Vagina (tissue), 2 donors: ENCODE data around the gene H6PD. TPM values are rescaled to one million over a fixed set of nuclear protein-coding genes. Genes with fewer than 3 reads are reported as not detected.

Source experiments
- DNase-seq, 2 donors: peaks; one replicate each; pipeline ENCODE4 v3.0.0-alpha.2; 2017; ENCODE audit errors: extremely low spot score in 2 of 2
- H3K27ac ChIP-seq: fragments of 200-600 bp; sonication (generic); one replicate; pipeline ENCODE4 v1.5.1; 2019
- H3K27me3 ChIP-seq: fragments of 200-600 bp; sonication (generic); one replicate; pipeline ENCODE4 v1.5.1; 2019
- H3K36me3 ChIP-seq, 2 donors: fragments of 200-600 bp; sonication (generic); one replicate each; pipeline ENCODE4 v1.5.1; 2017 to 2019
- H3K4me1 ChIP-seq: fragments of 200-600 bp; sonication (generic); one replicate; pipeline ENCODE4 v1.5.1; 2019
- H3K4me3 ChIP-seq, 2 donors: fragments of 200-600 bp; sonication (generic); 1 replicate in 1 of 2; 2 replicates in 1 of 2; pipeline ENCODE4 v1.5.1; 2016 to 2019
- H3K9me3 ChIP-seq: fragments of 200-600 bp; sonication (generic); one replicate; pipeline ENCODE4 v1.5.1; 2019
- CTCF ChIP-seq, 3 experiments: fragments of 450-650 bp in 2 of 3; fragments of 200-600 bp in 1 of 3; sonication (generic) in 1 of 3; IDR thresholded peaks; one replicate each; pipeline ENCODE4 v1.5.1; 2017 to 2019; ENCODE audit warnings: antibody characterized with exemption in 3 of 3, mild to moderate bottlenecking in 2 of 3, moderate library complexity in 2 of 3
- POLR2A ChIP-seq, 2 donors: fragments of 450-650 bp; IDR thresholded peaks; one replicate each; pipeline ENCODE4 v1.6.1; 2017; ENCODE audit warnings: antibody characterized with exemption in 2 of 2, mild to moderate bottlenecking in 2 of 2, moderate library complexity in 2 of 2
- POLR2AphosphoS5 ChIP-seq, 2 donors: sonication (generic); formaldehyde crosslinking; IDR thresholded peaks; one replicate each; pipeline ENCODE4 v1.9.0; 2017; ENCODE audit warnings: antibody characterized with exemption in 2 of 2, mild to moderate bottlenecking in 2 of 2, low read depth in 1 of 2; ENCODE audit not compliant: insufficient read depth in 1 of 2
- intact Hi-C: fragments of 100-400 bp; cut with DNase I; formaldehyde crosslinking; loops from one replicate; pipeline ENCODE4 v1.15.1; 2023
- total RNA-seq: library from RNA; depleted of rRNA; stranded (reverse); fragments of >200 nt; gene quantifications from one replicate; pipeline ENCODE4 v1.2.3, GENCODE V29; 2016

The H6PD gene
- total RNA-seq, 1 donor from 2014 or later, result 65.1 TPM

DNA sequence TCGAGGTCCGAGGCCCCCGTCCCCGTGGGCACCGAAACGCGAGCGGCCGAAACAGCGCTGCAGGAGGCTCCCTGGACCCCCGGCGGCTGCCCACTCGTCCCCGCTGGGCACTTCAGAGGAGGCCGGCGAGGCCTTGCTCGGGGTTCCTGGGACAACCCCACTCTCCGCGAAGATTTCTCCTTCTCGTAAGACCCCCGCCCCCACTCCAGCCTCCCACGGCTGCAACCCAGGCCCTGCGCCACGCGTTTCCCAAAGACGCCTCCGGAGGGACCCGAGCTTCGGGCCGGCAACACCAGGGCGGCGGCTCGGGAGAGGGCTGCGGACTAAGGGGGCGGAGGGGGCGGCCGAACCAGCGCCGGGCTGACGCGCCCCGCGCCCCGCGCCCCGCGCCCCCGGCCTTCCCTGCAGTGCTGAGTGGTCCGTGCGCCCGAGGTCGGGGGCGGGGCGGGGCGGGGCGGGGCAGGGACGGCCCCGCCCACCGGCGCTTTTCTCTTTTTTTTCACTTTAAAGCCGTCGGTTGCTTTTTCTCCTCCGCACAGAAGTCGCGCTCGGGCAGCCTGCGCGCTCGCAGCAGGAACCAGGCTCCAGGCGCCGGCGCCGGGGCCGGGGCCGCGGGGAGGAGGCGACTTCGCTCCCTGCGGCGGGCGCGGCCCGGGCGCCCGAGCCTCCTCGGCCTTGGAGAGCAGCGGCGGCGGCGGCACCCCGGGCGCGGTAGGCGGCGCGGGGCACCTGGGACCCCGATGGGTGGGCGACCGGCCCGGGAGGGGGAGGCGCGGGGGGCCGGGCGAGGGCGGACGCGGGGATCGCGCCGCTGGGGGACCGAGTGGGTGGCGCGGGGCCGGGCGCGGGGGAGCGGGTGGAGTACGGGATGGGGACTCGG is 58.0 kb downstream of the H6PD start, which contains the start of gene SPSB1:
TSS of gene SPSB1 (plus strand) at position 534 of the 880 bp plus-strand sequence. CDS start 62,998 bp downstream, outside the sequence.
- DNase-seq, result no peak
- H3K4me1 ChIP-seq, result peaks cover 60% of the 10 kb centered on the region

DNA sequence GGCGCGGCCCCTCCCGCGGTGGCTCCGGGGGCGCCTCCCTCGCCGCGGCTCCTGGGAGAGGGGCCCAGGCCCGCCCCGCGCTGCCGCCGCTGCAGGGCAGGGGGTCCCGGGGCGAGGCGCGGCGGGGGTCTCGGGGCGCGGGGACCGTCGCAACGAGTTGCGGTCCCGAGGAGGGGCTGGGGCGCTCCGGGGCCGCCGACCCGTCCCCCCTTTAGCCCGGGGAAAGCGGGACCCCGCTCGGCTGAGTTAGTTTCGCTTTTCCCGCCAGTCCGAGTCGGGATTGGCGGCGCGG is 58.6 kb downstream of the H6PD start:
- DNase-seq, result no peak
- peaks cover 5% of the 10 kb centered on the region for H3K9me3 ChIP-seq
- peak overlapping the region; percentile 94 to 98 for H3K4me3 ChIP-seq
- no peaks in the 10 kb centered on the region for H3K27me3 ChIP-seq
- H3K27ac ChIP-seq, result peak overlapping the region; percentile 98
- H3K4me1 ChIP-seq, result peaks cover 60% of the 10 kb centered on the region
- H3K36me3 ChIP-seq, result no peaks in the 10 kb centered on the region
- intact Hi-C loops, result loop anchor here (2.0 kb wide), 1 partner anchor 82 kb away; no protein-coding TSS in a partner anchor
- no peak for TF ChIP-seq CTCF (IDR thresholded peaks at IDR 0.05)
- no peak for TF ChIP-seq POLR2AphosphoS5 (IDR thresholded peaks at IDR 0.05; ENCODE audit: insufficient read depth in 1 of 2, low read depth in 1 of 2)
- TF ChIP-seq POLR2A (IDR thresholded peaks at IDR 0.05), result no peak

More for the DNA sequence above, 58.0 kb downstream of the H6PD start, which contains the start of gene SPSB1:
- intact Hi-C loops, result loop anchor here (2.0 kb wide), 1 partner anchor 82 kb away; no protein-coding TSS in a partner anchor
- Histone ChIP-seq H3K4me3 (peak within 1 kb of the TSS; percentile 94 to 98), H3K9me3 (peaks cover 6% of the 10 kb centered on the region), H3K36me3 (no peaks in the 10 kb centered on the region), H3K27me3 (no peaks in the 10 kb centered on the region), H3K27ac (peak within 1 kb of the TSS; percentile 98)
- TF ChIP-seq POLR2AphosphoS5 (IDR thresholded peaks at IDR 0.05; ENCODE audit: insufficient read depth in 1 of 2, low read depth in 1 of 2) (peak in 1 of 2 donors; percentile 70), POLR2A (IDR thresholded peaks at IDR 0.05) (peak in 1 of 2 donors; percentile 90), CTCF (IDR thresholded peaks at IDR 0.05) (no peak)

DNA sequence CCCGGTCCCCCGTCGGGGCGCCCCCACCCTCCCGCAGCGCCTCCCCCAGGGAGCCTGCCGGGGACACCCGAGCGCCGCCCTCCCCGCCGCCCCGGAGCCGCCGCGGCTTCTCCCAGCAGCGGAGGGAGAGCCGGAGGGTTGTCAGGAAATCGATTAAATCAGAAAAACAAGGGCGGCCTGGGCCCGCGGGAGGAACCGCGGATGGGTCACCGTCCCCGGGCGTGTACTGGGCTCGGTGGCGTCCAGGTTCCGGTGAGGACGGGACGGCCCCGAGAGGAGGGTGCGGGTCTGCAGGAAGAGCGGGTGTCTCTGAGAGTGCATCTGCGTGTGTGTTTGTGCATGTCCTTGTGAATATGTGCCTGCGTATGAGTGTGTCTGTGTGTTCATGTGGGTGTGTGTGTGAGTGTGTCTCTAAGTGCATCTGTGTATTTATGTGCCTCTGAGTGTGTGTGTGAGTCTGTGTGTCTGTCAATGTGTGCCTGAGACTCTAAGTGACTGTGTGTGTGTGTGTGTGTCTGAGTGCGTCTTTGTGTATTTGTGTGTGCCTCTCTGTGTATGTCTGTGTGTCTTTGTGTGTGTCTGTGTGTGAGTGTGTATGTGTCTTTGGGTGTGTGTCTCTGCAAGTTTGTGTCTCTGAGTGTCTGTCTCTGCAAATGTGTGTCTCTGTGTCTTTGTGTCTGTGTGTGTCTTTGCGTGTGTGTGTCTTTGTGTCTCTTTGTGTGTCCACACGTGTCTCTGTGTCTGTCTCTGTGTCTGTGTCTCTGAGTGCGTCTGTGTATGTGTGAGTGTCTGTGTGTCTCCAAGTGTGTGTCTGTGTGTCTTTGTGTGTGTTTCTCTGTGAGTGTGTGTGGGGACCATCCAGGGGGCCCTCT is 59.2 kb downstream of the H6PD start:
- no peaks in the 10 kb centered on the region for H3K36me3 ChIP-seq
- TF ChIP-seq POLR2A (IDR thresholded peaks at IDR 0.05) (no peak), CTCF (IDR thresholded peaks at IDR 0.05) (peak in 1 of 3 experiments; percentile 7), POLR2AphosphoS5 (IDR thresholded peaks at IDR 0.05; ENCODE audit: insufficient read depth in 1 of 2, low read depth in 1 of 2) (peak in 1 of 2 donors; percentile 42)
- DNase-seq, result no peak
- peak overlapping the region; percentile 94 to 98 for H3K4me3 ChIP-seq
- intact Hi-C loops, result loop anchor here (2.0 kb wide), 1 partner anchor 81 kb away; no protein-coding TSS in a partner anchor
- H3K27me3 ChIP-seq, result no peaks in the 10 kb centered on the region
- H3K9me3 ChIP-seq, result no peaks in the 10 kb centered on the region
- H3K4me1 ChIP-seq, result peaks cover 60% of the 10 kb centered on the region
- H3K27ac ChIP-seq, result peak overlapping the region; percentile 98

- TF ChIP-seq CTCF (IDR thresholded peaks at IDR 0.05) (peak in 1 of 3 experiments; percentile 1), POLR2A (IDR thresholded peaks at IDR 0.05) (no peak), POLR2AphosphoS5 (IDR thresholded peaks at IDR 0.05; ENCODE audit: insufficient read depth in 1 of 2, low read depth in 1 of 2) (no peak)
- peaks cover 63% of the 10 kb centered on the region for H3K4me1 ChIP-seq
- H3K4me3 ChIP-seq, result peak overlapping the region; percentile 94 to 98
- H3K27ac ChIP-seq, result peak overlapping the region; percentile 98
- intact Hi-C loops, result no loop called here
- no peaks in the 10 kb centered on the region for H3K27me3 ChIP-seq
- no peak for DNase-seq
- H3K36me3 ChIP-seq, result no peaks in the 10 kb centered on the region
- H3K9me3 ChIP-seq, result no peaks in the 10 kb centered on the region
These were observed 59.8 kb downstream of the H6PD start for GRCh38 chr1:9294405-9294773.
